ENCODE results near the gene ORC3. TPM values are rescaled to one million over a fixed set of nuclear protein-coding genes. Genes with fewer than 3 reads are reported as not detected.

Gene ORC3
- total RNA-seq, 2 donors from 2014 or later: 48.3 to 62.4 TPM

DNA sequence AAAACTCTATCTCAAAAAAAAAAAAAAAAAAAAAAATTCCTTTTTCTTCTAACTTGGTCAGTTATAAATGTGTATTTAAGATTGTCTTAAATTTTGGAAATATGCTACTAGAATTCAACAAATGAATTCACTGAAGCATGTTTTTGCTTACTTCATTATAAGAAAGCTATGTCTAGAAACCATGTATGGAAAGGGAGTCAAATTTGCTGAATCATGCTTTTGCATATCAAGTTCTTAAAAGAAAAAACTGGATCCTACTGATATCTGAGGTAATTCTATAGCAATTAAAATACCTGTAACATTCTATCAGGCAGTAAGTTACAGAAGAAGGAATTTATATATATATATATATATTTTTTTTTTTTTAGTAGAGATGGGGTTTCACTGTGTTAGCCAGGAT is 84.4 kb downstream of the ORC3 start:
- H3K27me3 ChIP-seq (ENCODE audit: control insufficient read depth, insufficient read depth, low read length, poor library complexity, severe bottlenecking): no peaks in the 10 kb centered on the region
- Mint-ChIP-seq H3K4me3 (no peak overlapping the region), H3K4me1 (no peaks in the 10 kb centered on the region), H3K27ac (no peak overlapping the region), H3K27me3 (ENCODE audit: insufficient read depth) (no peaks in the 10 kb centered on the region), H3K36me3 (ENCODE audit: low read depth) (peaks cover 65% of the 10 kb centered on the region), H3K9me3 (no peaks in the 10 kb centered on the region)
- no peak for DNase-seq
- no peak overlapping the region for H3K27ac ChIP-seq (ENCODE audit: low read depth, low read length)
- H3K9ac ChIP-seq (ENCODE audit: extremely low read depth, low read length, poor library complexity, severe bottlenecking): no peak overlapping the region
- no peak overlapping the region for H3K4me3 ChIP-seq (ENCODE audit: low read length)
- peaks cover 75% of the 10 kb centered on the region for H3K36me3 ChIP-seq (ENCODE audit: control insufficient read depth, insufficient read depth, low read length)
- H3K9me3 ChIP-seq (ENCODE audit: control insufficient read depth, low read length): no peaks in the 10 kb centered on the region
- TF ChIP-seq, protein P1, sequence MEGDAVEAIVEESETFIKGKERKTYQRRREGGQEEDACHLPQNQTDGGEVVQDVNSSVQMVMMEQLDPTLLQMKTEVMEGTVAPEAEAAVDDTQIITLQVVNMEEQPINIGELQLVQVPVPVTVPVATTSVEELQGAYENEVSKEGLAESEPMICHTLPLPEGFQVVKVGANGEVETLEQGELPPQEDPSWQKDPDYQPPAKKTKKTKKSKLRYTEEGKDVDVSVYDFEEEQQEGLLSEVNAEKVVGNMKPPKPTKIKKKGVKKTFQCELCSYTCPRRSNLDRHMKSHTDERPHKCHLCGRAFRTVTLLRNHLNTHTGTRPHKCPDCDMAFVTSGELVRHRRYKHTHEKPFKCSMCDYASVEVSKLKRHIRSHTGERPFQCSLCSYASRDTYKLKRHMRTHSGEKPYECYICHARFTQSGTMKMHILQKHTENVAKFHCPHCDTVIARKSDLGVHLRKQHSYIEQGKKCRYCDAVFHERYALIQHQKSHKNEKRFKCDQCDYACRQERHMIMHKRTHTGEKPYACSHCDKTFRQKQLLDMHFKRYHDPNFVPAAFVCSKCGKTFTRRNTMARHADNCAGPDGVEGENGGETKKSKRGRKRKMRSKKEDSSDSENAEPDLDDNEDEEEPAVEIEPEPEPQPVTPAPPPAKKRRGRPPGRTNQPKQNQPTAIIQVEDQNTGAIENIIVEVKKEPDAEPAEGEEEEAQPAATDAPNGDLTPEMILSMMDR (conservative IDR thresholded peaks at IDR 0.05): no peak
- no peaks in the 10 kb centered on the region for H3K4me1 ChIP-seq (ENCODE audit: control insufficient read depth, insufficient read depth, low read length)

DNA sequence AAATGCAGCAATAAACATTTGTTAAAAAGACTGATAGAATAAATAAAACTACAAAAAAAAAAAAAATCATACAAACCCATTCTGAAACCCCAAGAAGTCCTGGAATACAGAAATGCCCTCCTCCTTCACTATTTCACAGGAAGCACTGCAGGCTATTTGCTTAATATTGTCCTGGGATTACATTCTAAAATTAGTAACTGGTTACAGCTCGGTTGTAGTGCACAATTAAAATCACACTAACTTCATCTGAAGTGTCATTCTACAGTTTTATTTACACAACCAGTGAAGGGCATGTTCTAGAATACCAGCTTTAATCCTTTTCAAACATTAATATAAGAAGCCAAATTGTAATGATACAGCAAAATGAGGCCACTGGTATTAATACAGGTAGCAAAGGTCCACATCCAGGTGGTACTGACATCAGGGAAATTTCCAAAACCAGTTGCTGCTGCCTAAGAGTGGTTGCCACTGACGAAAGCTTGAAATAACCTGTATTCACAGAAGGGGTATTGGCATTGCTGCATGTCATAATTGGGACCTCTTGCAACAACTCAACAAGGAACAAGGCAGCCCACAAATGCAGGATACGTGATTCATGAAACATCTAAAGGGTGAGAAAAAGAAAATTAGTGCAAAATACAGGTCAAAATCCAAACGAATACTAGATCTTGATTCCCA is 85.2 kb downstream of the ORC3 start:
- Histone ChIP-seq H3K27me3 (ENCODE audit: control insufficient read depth, insufficient read depth, low read length, poor library complexity, severe bottlenecking) (no peaks in the 10 kb centered on the region), H3K27ac (ENCODE audit: low read depth, low read length) (no peak overlapping the region), H3K9ac (ENCODE audit: extremely low read depth, low read length, poor library complexity, severe bottlenecking) (no peak overlapping the region), H3K36me3 (ENCODE audit: control insufficient read depth, insufficient read depth, low read length) (peaks cover 71% of the 10 kb centered on the region), H3K4me3 (ENCODE audit: low read length) (no peak overlapping the region), H3K4me1 (ENCODE audit: control insufficient read depth, insufficient read depth, low read length) (no peaks in the 10 kb centered on the region), H3K9me3 (ENCODE audit: control insufficient read depth, low read length) (no peaks in the 10 kb centered on the region)
- TF ChIP-seq, protein P1 (conservative IDR thresholded peaks at IDR 0.05): no peak
- H3K4me1 Mint-ChIP-seq: no peaks in the 10 kb centered on the region
- H3K27me3 Mint-ChIP-seq (ENCODE audit: insufficient read depth): no peaks in the 10 kb centered on the region
- no peak for DNase-seq
- WGBS, 2 experiments (ENCODE audit: insufficient coverage in 1 of 2, insufficient read length in 1 of 2): 87% methylated on average over 4 of the region's 4 CpGs
- H3K36me3 Mint-ChIP-seq (ENCODE audit: low read depth): peaks cover 66% of the 10 kb centered on the region
- no peak overlapping the region for H3K4me3 Mint-ChIP-seq
- peak overlapping the region; percentile 75 for H3K27ac Mint-ChIP-seq
- H3K9me3 Mint-ChIP-seq: no peaks in the 10 kb centered on the region

DNA sequence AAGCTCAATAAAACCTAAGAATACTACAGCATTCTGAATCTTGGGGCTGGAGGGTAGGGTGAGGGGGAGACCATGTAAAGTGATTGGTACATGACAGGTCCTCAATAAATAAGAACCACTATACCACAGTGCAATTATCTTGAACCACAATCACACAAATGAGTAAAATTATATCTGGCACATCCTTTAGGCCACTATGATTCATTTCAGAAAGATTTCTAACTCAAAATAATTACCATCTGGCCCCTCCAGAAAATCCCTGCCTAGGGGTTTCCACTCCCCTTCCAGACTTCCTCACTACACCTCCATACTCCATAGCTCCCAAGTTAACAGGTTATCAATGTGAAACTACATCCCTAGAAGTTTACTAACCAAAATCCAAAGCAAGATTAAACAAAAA is 92.4 kb downstream of the ORC3 start:
- TF ChIP-seq, protein P1 (conservative IDR thresholded peaks at IDR 0.05): no peak
- Mint-ChIP-seq H3K36me3 (ENCODE audit: low read depth) (peaks cover 40% of the 10 kb centered on the region), H3K9me3 (no peaks in the 10 kb centered on the region), H3K27me3 (ENCODE audit: insufficient read depth) (no peaks in the 10 kb centered on the region), H3K27ac (peak overlapping the region; percentile 80), H3K4me3 (no peak overlapping the region), H3K4me1 (peaks cover 13% of the 10 kb centered on the region)
- H3K27me3 ChIP-seq (ENCODE audit: control insufficient read depth, insufficient read depth, low read length, poor library complexity, severe bottlenecking): no peaks in the 10 kb centered on the region
- no peaks in the 10 kb centered on the region for H3K9me3 ChIP-seq (ENCODE audit: control insufficient read depth, low read length)
- no peak overlapping the region for H3K27ac ChIP-seq (ENCODE audit: low read depth, low read length)
- peaks cover 39% of the 10 kb centered on the region for H3K36me3 ChIP-seq (ENCODE audit: control insufficient read depth, insufficient read depth, low read length)
- DNase-seq: no peak
- no peak overlapping the region for H3K4me3 ChIP-seq (ENCODE audit: low read length)
- H3K9ac ChIP-seq (ENCODE audit: extremely low read depth, low read length, poor library complexity, severe bottlenecking): no peak overlapping the region
- H3K4me1 ChIP-seq (ENCODE audit: control insufficient read depth, insufficient read depth, low read length): peaks cover 11% of the 10 kb centered on the region
